ENCODE measurements around the gene GLT8D1. TPM values are rescaled to one million over a fixed set of nuclear protein-coding genes. Genes with fewer than 3 reads are reported as not detected.

Gene GLT8D1, protein sequence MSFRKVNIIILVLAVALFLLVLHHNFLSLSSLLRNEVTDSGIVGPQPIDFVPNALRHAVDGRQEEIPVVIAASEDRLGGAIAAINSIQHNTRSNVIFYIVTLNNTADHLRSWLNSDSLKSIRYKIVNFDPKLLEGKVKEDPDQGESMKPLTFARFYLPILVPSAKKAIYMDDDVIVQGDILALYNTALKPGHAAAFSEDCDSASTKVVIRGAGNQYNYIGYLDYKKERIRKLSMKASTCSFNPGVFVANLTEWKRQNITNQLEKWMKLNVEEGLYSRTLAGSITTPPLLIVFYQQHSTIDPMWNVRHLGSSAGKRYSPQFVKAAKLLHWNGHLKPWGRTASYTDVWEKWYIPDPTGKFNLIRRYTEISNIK
- total RNA-seq = 10 to 100 TPM; 34.9 to 42.4 TPM
- polyA plus RNA-seq = 60.0 TPM

DNA sequence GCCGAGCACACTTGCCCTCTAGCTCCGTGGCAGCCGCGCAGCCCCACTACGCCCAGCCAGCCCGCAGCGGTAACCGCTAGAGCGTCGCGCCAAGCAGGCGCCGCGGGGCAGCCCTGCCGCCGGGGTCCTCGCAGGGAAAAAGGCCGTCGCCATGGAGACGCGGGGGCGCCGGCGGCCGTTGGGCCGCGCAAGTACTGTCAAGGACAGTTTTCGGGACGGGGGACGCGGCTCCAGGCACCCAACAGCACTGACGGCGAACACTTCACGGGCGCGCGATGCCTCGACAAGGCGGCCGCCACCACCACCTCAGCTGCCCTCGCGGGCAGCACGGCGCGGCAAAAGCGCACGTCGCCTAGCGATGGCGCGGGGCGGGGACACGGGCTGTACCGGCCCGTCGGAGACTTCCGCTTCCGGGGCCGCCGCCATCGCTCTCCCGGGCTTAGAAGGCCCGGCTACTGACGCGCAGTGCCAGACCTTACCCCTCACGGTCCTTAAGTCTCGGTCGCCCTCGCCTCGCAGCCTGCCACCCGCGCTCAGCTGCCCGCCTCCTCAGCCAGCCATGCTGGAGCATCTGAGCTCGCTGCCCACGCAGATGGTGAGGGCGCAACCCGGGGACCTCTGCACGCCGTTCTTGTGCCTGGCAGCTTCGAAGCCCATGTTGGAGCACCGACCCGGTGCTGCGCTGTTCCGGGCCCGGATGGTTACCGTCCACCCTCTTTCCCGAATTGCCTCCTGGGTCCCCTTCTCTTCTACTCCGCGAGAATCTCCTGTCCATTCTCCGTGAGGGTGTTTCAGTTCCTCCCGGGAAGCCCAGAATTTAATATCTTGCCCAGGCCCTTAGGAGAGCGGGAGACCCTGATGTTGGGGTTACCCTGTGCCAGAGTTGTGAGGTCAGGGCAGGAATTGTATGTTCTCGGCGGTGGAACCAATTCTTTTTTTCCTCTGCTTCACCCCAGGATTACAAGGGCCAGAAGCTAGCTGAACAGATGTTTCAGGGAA, at the start of gene GLT8D1, which contains the start of gene SPCS1:
Gene GLT8D1, minus strand, starts transcription at position 104 of the 999 bp plus-strand sequence. CDS start 5,331 bp downstream, outside the sequence.
Gene SPCS1, plus strand, starts transcription at position 419 of the 999 bp plus-strand sequence. Its CDS starts 141 bp downstream, at position 560.
- no peaks in the 10 kb centered on the region for H3K27me3 Mint-ChIP-seq

DNA sequence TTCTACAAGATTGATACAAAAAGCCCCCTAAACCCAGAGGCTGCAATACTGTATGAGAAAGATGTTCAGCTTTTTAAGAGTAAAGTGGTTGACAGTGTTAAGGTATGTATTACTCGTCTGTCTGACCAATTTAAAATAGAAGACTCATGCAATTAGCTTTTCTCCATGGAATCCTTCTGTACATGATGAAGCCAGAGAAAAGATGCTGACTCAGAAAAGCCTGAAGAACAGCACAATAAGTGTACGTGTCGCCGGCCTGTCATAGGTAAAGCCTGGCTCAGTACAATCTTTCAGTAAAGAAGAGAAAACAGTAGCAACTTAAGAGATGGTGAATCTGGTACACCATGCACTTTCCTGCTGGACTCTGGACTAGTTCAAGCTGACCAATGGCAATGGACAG, 48.8 kb upstream of the GLT8D1 start:
- H3K4me3 Mint-ChIP-seq = no peak overlapping the region
- no peak overlapping the region for H3K4me3 ChIP-seq (ENCODE audit: low read length)
- H3K9me3 ChIP-seq (ENCODE audit: low read length) = no peaks in the 10 kb centered on the region
- peaks cover 0 to 76% (median 24%) of the 10 kb centered on the region in 3 donors for H3K36me3 Mint-ChIP-seq
- H3K27ac Mint-ChIP-seq = no peak overlapping the region
- ChIA-PET CTCF (no interaction called here), POLR2A (no interaction called here)
- peaks cover 23% of the 10 kb centered on the region for H3K36me3 ChIP-seq (ENCODE audit: insufficient read depth, low read length)
- H3K27me3 Mint-ChIP-seq = no peaks in the 10 kb centered on the region
- no peak for DNase-seq
- no peaks in the 10 kb centered on the region for H3K9me3 Mint-ChIP-seq
- H3K27ac ChIP-seq (ENCODE audit: low read depth, low read length) = no peak overlapping the region
- H3K4me1 Mint-ChIP-seq = no peaks in the 10 kb centered on the region
- no peaks in the 10 kb centered on the region for H3K4me1 ChIP-seq (ENCODE audit: insufficient read depth, low read length)
- H3K27me3 ChIP-seq (ENCODE audit: insufficient read depth, low read length, poor library complexity, severe bottlenecking) = no peaks in the 10 kb centered on the region

More for the DNA sequence above, at the start of gene GLT8D1, which contains the start of gene SPCS1:
- Mint-ChIP-seq H3K36me3 (peaks cover 0 to 32% (median 0%) of the 10 kb centered on the region in 3 donors), H3K9me3 (no peaks in the 10 kb centered on the region), H3K27ac (peak within 1 kb of the TSS; percentile 95 to 99 (median 97)), H3K4me1 (peaks cover 29 to 48% (median 37%) of the 10 kb centered on the region in 3 donors), H3K4me3 (peak within 1 kb of the TSS; percentile 93 to 99 (median 95))
- Histone ChIP-seq H3K27me3 (ENCODE audit: insufficient read depth, low read length, poor library complexity, severe bottlenecking) (no peaks in the 10 kb centered on the region), H3K4me3 (ENCODE audit: low read length) (peak within 1 kb of the TSS; percentile 89), H3K27ac (ENCODE audit: low read depth, low read length) (peak within 1 kb of the TSS; percentile 75), H3K36me3 (ENCODE audit: insufficient read depth, low read length) (peaks cover 9% of the 10 kb centered on the region), H3K9me3 (ENCODE audit: low read length) (no peaks in the 10 kb centered on the region), H3K4me1 (ENCODE audit: insufficient read depth, low read length) (peaks cover 34% of the 10 kb centered on the region)
- CTCF ChIA-PET = interaction anchor here (0.7 kb wide), 1 partner anchor 79 kb away, joined by 3 read pairs; no protein-coding TSS in a partner anchor
- peak; percentile 81 to 92 (median 88) for DNase-seq
- POLR2A ChIA-PET = interaction anchor here (1.3 kb wide), 1 partner anchor 14 kb away, joined by 3 read pairs; no protein-coding TSS in a partner anchor

DNA sequence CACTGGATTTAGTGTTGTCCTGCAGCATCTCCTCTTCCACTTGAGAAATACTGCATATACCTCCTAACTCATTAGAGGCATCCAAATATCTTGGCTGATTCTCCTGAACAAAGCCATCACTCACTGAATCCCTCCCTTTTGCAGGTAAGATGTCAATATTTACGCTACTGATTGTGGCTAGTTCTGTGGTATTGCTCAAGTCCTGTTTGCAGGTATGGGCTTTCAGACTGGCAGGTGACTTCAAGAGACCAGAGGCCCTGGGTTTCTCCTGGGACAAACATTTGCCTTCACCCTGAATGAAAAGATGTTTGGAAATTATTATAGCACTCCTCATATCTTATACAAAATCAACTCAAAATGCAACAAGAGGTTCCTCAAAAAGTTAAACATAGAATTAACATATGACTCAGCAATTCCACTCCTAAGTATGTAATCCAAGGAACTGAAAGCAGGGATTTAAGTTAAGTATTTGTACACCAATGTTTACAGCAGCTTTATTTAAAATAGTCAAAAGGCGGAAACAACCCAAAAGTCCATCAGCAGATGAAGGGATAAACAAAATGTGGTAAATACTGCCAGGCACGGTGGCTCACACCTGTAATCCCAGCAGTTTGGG, 46.6 kb upstream of the GLT8D1 start:
- Mint-ChIP-seq H3K4me3 (no peak overlapping the region), H3K27ac (peak overlapping the region in 3 of 8 donors; percentile 12 to 31 (median 26)), H3K9me3 (no peaks in the 10 kb centered on the region), H3K4me1 (no peaks in the 10 kb centered on the region), H3K36me3 (peaks cover 6 to 78% (median 21%) of the 10 kb centered on the region in 3 donors), H3K27me3 (no peaks in the 10 kb centered on the region)
- no peak for DNase-seq
- no peaks in the 10 kb centered on the region for H3K4me1 ChIP-seq (ENCODE audit: insufficient read depth, low read length)
- H3K9me3 ChIP-seq (ENCODE audit: low read length) = no peaks in the 10 kb centered on the region
- no peaks in the 10 kb centered on the region for H3K27me3 ChIP-seq (ENCODE audit: insufficient read depth, low read length, poor library complexity, severe bottlenecking)
- POLR2A ChIA-PET = no interaction called here
- peaks cover 18% of the 10 kb centered on the region for H3K36me3 ChIP-seq (ENCODE audit: insufficient read depth, low read length)
- CTCF ChIA-PET = no interaction called here
- no peak overlapping the region for H3K27ac ChIP-seq (ENCODE audit: low read depth, low read length)
- no peak overlapping the region for H3K4me3 ChIP-seq (ENCODE audit: low read length)

DNA sequence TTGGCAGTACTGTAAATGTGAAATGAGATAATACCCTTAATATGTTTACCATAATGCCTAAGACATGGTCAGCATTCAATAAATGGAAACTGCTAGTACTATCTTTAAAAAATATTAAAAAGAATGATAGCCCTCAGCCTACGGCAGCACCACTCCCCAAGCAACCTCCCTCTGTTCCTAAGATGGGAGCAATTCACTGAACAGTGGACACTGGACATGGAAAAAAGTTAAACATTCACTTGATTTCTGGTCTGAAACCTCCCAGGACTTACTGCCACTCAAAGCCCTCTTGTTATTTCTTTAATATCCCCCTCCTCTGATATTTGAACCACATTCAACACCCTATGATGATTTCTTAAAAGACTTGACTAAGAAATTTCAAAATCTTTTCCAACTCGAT, 38.1 kb upstream of the GLT8D1 start:
- H3K36me3 Mint-ChIP-seq = peaks cover 20 to 81% (median 28%) of the 10 kb centered on the region in 3 donors
- no peak overlapping the region for H3K4me3 ChIP-seq (ENCODE audit: low read length)
- DNase-seq = no peak
- POLR2A ChIA-PET = no interaction called here
- peaks cover 0 to 2% (median 0%) of the 10 kb centered on the region in 5 donors for H3K9me3 Mint-ChIP-seq
- H3K9me3 ChIP-seq (ENCODE audit: low read length) = no peaks in the 10 kb centered on the region
- H3K27me3 Mint-ChIP-seq = no peaks in the 10 kb centered on the region
- H3K27ac Mint-ChIP-seq = peak overlapping the region in 1 of 8 donors; percentile 36
- peaks cover 24% of the 10 kb centered on the region for H3K36me3 ChIP-seq (ENCODE audit: insufficient read depth, low read length)
- H3K4me1 Mint-ChIP-seq = no peaks in the 10 kb centered on the region
- no peaks in the 10 kb centered on the region for H3K4me1 ChIP-seq (ENCODE audit: insufficient read depth, low read length)
- H3K27ac ChIP-seq (ENCODE audit: low read depth, low read length) = no peak overlapping the region
- CTCF ChIA-PET = no interaction called here
- H3K4me3 Mint-ChIP-seq = no peak overlapping the region
- H3K27me3 ChIP-seq (ENCODE audit: insufficient read depth, low read length, poor library complexity, severe bottlenecking) = no peaks in the 10 kb centered on the region

DNA sequence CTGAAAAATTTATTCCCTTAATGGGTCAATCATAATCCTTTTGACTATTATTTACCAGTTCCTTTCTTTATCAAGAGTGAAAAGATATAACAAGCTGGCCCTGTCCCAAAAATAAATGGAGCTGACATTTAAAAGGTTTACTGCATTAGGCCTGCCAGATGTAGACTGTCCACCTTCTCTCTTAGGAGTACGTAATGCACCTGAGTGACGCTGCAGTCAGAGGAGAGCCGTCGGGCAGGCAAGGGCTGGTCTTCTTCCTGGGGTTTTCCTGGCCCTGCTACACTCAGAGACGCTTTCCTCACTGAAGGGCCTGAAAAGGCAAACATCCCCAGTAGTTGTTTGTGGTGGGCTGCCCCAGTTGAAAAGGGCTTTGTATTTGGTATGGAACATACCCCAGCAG, 37.6 kb upstream of the GLT8D1 start:
- Histone ChIP-seq H3K4me3 (ENCODE audit: low read length) (no peak overlapping the region), H3K27ac (ENCODE audit: low read depth, low read length) (no peak overlapping the region), H3K27me3 (ENCODE audit: insufficient read depth, low read length, poor library complexity, severe bottlenecking) (no peaks in the 10 kb centered on the region), H3K36me3 (ENCODE audit: insufficient read depth, low read length) (peaks cover 24% of the 10 kb centered on the region), H3K4me1 (ENCODE audit: insufficient read depth, low read length) (no peaks in the 10 kb centered on the region), H3K9me3 (ENCODE audit: low read length) (no peaks in the 10 kb centered on the region)
- no peaks in the 10 kb centered on the region for H3K4me1 Mint-ChIP-seq
- peaks cover 0 to 2% (median 0%) of the 10 kb centered on the region in 5 donors for H3K9me3 Mint-ChIP-seq
- H3K27ac Mint-ChIP-seq = no peak overlapping the region
- H3K4me3 Mint-ChIP-seq = peak overlapping the region in 1 of 7 donors; percentile 16
- CTCF ChIA-PET = no interaction called here
- POLR2A ChIA-PET = no interaction called here
- peaks cover 15 to 80% (median 24%) of the 10 kb centered on the region in 3 donors for H3K36me3 Mint-ChIP-seq
- H3K27me3 Mint-ChIP-seq = no peaks in the 10 kb centered on the region
- no peak for DNase-seq

DNA sequence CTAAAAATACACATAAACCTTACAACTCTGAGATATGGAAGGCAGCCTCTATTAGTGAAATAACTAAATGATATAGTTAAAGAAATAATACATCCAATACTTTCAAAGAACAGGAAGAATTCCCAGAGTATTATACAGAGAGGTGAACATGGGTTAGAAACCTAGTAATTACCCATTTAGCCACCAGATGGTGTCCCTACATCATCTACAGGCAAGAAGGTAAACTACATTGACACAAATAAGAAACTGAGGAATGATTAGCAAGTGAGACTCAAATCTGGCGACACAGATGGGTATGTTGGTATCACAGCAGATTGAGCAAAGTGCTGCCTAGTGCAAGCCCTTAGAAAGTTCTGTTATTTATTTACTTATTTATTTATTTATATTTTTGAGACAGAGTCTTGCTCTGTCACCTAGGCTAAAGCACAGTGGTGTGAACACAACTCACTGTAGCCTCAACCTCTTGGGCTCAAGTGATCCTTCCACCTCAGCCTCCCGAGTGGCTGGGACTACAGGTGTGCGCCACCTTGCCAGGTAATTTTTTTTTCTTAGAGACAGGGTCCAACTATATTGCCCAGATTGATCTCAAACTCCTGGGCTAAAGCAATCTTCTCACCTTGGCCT, 36.9 kb upstream of the GLT8D1 start:
- Histone ChIP-seq H3K27ac (ENCODE audit: low read depth, low read length) (no peak overlapping the region), H3K9me3 (ENCODE audit: low read length) (no peaks in the 10 kb centered on the region), H3K4me3 (ENCODE audit: low read length) (no peak overlapping the region), H3K4me1 (ENCODE audit: insufficient read depth, low read length) (no peaks in the 10 kb centered on the region), H3K36me3 (ENCODE audit: insufficient read depth, low read length) (peaks cover 24% of the 10 kb centered on the region), H3K27me3 (ENCODE audit: insufficient read depth, low read length, poor library complexity, severe bottlenecking) (no peaks in the 10 kb centered on the region)
- no peaks in the 10 kb centered on the region for H3K27me3 Mint-ChIP-seq
- ChIA-PET CTCF (interaction anchor here (0.8 kb wide), 1 partner anchor 329 kb away, joined by 3 read pairs; no protein-coding TSS in a partner anchor), POLR2A (no interaction called here)
- H3K9me3 Mint-ChIP-seq = peaks cover 0 to 2% (median 0%) of the 10 kb centered on the region in 5 donors
- peaks cover 16 to 82% (median 23%) of the 10 kb centered on the region in 3 donors for H3K36me3 Mint-ChIP-seq
- no peaks in the 10 kb centered on the region for H3K4me1 Mint-ChIP-seq
- peak in 1 of 5 donors; percentile 22 for DNase-seq
- peak overlapping the region in 2 of 8 donors; percentile 36 to 60 for H3K27ac Mint-ChIP-seq
- H3K4me3 Mint-ChIP-seq = no peak overlapping the region

DNA sequence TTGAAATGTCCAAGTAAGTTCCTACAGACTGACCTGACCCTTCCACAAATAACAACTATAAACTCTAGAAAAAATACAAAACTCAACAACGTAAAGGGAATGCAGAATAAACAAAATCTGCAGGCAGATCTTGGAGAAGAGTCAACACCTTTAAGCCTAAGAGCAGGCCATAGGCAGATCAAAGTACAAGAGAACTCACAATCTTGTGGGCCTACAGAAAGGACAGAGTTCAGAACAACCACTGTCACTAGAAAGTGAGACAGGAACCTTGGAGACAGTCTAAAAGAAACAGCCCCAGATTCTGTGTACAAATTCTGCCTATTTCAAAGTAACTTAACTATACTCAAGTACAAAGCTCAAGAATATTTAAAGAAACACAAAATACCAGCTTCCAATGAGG, 34.1 kb upstream of the GLT8D1 start:
- CTCF ChIA-PET = no interaction called here
- peaks cover 15% of the 10 kb centered on the region for H3K36me3 ChIP-seq (ENCODE audit: insufficient read depth, low read length)

More for the DNA sequence above, 34.1 kb upstream of the GLT8D1 start:
- no peaks in the 10 kb centered on the region for H3K27me3 ChIP-seq (ENCODE audit: insufficient read depth, low read length, poor library complexity, severe bottlenecking)
- POLR2A ChIA-PET = no interaction called here
- no peaks in the 10 kb centered on the region for H3K4me1 Mint-ChIP-seq
- H3K4me3 Mint-ChIP-seq = no peak overlapping the region
- no peaks in the 10 kb centered on the region for H3K27me3 Mint-ChIP-seq
- DNase-seq = no peak
- H3K4me3 ChIP-seq (ENCODE audit: low read length) = no peak overlapping the region
- H3K9me3 Mint-ChIP-seq = peaks cover 0 to 2% (median 0%) of the 10 kb centered on the region in 5 donors
- H3K27ac Mint-ChIP-seq = peak overlapping the region in 2 of 8 donors; percentile 48 to 57
- H3K27ac ChIP-seq (ENCODE audit: low read depth, low read length) = no peak overlapping the region
- no peaks in the 10 kb centered on the region for H3K4me1 ChIP-seq (ENCODE audit: insufficient read depth, low read length)
- H3K36me3 Mint-ChIP-seq = peaks cover 15 to 79% (median 23%) of the 10 kb centered on the region in 3 donors
- H3K9me3 ChIP-seq (ENCODE audit: low read length) = no peaks in the 10 kb centered on the region
